SK-N-SH treated with all-trans-retinoic acid at 6 μM for 48 hours (cell line): Measurements from ENCODE around the gene RNF144B.

ENCODE experiments used
- ATAC-seq: fragments of 200-7000 bp; cut with Tn5 transposase; 3 replicates; pipeline ENCODE4 v1.9.1; 2020; ENCODE audit warnings: mild to moderate bottlenecking, moderate library complexity
- ARNTL ChIP-seq: fragments of 450-650 bp; formaldehyde crosslinking; IDR thresholded peaks from 2 replicates; pipeline ENCODE4 v1.5.0; 2020; ENCODE audit warnings: low read depth, mild to moderate bottlenecking, moderate library complexity, borderline replicate concordance
- CREB5 ChIP-seq: fragments of 250-450 bp; sonication (Bioruptor Pico); IDR thresholded peaks from 2 replicates; pipeline ENCODE4 v1.5.1; 2020; ENCODE audit warnings: low read depth, mild to moderate bottlenecking, moderate library complexity
- CSDC2 ChIP-seq: fragments of 250-450 bp; sonication (Bioruptor Pico); IDR thresholded peaks from 2 replicates; pipeline ENCODE4 v1.5.0; 2020; ENCODE audit warnings: mild to moderate bottlenecking, moderate library complexity
- CSRNP3 ChIP-seq: fragments of 250-450 bp; sonication (Bioruptor Pico); IDR thresholded peaks from 2 replicates; pipeline ENCODE4 v1.5.1; 2021; ENCODE audit warnings: mild to moderate bottlenecking, moderate library complexity
- GLIS3 ChIP-seq: fragments of 250-450 bp; sonication (Bioruptor Pico); IDR thresholded peaks from 2 replicates; pipeline ENCODE4 v1.5.0; 2020; ENCODE audit warnings: mild to moderate bottlenecking, moderate library complexity
- OSR1 ChIP-seq: fragments of 250-450 bp; sonication (Bioruptor Pico); IDR thresholded peaks from 2 replicates; pipeline ENCODE4 v1.8.0; 2022; ENCODE audit warnings: moderate library complexity, mild to moderate bottlenecking, inconsistent platforms
- PATZ1 ChIP-seq: fragments of 250-450 bp; sonication (Bioruptor Pico); IDR thresholded peaks from 2 replicates; pipeline ENCODE4 v1.8.0; 2020; ENCODE audit warnings: mild to moderate bottlenecking, moderate library complexity, borderline replicate concordance
- POU6F1 ChIP-seq: fragments of 250-450 bp; sonication (Bioruptor Pico); IDR thresholded peaks from 2 replicates; pipeline ENCODE4 v1.8.0; 2021; ENCODE audit warnings: low read depth, mild to moderate bottlenecking, moderate library complexity, borderline replicate concordance
- PPARA ChIP-seq: fragments of 250-450 bp; sonication (Bioruptor Pico); IDR thresholded peaks from 2 replicates; pipeline ENCODE4 v1.5.0; 2020; ENCODE audit warnings: mild to moderate bottlenecking, borderline replicate concordance
- RARB ChIP-seq: fragments of 250-450 bp; sonication (Bioruptor Pico); IDR thresholded peaks from 2 replicates; pipeline ENCODE4 v1.8.0; 2021; ENCODE audit warnings: mild to moderate bottlenecking, moderate library complexity
- TCF4 ChIP-seq: fragments of 250-450 bp; sonication (Bioruptor Pico); IDR thresholded peaks from 2 replicates; pipeline ENCODE4 v1.8.0; 2021; ENCODE audit warnings: mild to moderate bottlenecking, moderate library complexity, borderline replicate concordance
- TOX ChIP-seq: fragments of 250-450 bp; sonication (Bioruptor Pico); IDR thresholded peaks from 2 replicates; pipeline ENCODE4 v1.8.0; 2021; ENCODE audit warnings: mild to moderate bottlenecking, moderate library complexity, borderline replicate concordance
- TSHZ2 ChIP-seq: fragments of 250-450 bp; sonication (Bioruptor Pico); IDR thresholded peaks from 2 replicates; pipeline ENCODE4 v1.5.0; 2020; ENCODE audit warnings: mild to moderate bottlenecking, moderate library complexity
- ZC3H10 ChIP-seq: fragments of 250-450 bp; sonication (Bioruptor Pico); IDR thresholded peaks from 2 replicates; pipeline ENCODE4 v1.5.1; 2021; ENCODE audit warnings: mild to moderate bottlenecking, moderate library complexity
- ZFP30 ChIP-seq: fragments of 450-650 bp; formaldehyde crosslinking; IDR thresholded peaks from 2 replicates; pipeline ENCODE4 v1.5.0; 2022; ENCODE audit warnings: mild to moderate bottlenecking, moderate library complexity
- ZNF565 ChIP-seq: fragments of 450-650 bp; formaldehyde crosslinking; conservative IDR thresholded peaks from 2 replicates; pipeline ENCODE4 v1.5.0; 2020; ENCODE audit warnings: low read depth, mild to moderate bottlenecking, moderate library complexity
- ZNF70 ChIP-seq: fragments of 450-650 bp; formaldehyde crosslinking; IDR thresholded peaks from 2 replicates; pipeline ENCODE4 v1.5.0; 2020; ENCODE audit warnings: mild to moderate bottlenecking, moderate library complexity
- ZNF8 ChIP-seq: fragments of 450-650 bp; formaldehyde crosslinking; IDR thresholded peaks from 2 replicates; pipeline ENCODE4 v1.5.0; 2020; ENCODE audit warnings: mild to moderate bottlenecking, moderate library complexity

RNF144B gene

GRCh38 chr6:18489335-18489734 is 102.2 kb downstream of the RNF144B start (continued):
- TF ChIP-seq TSHZ2 (CRISPR knock-in tag) = no peak
- TF ChIP-seq RARB (CRISPR knock-in tag) = no peak
- TF ChIP-seq ZNF565 (CRISPR knock-in tag) = no peak
- TF ChIP-seq, all 23 proteins: peak for 0

- no peak for ATAC-seq
- no peak for TF ChIP-seq ZNF8 (CRISPR knock-in tag)
- TF ChIP-seq TSHZ2 (CRISPR knock-in tag) = no peak
- no peak for TF ChIP-seq ZFP30 (CRISPR knock-in tag)
- no peak for TF ChIP-seq POU6F1 (CRISPR knock-in tag)
- no peak for TF ChIP-seq ZC3H10 (CRISPR knock-in tag)
- no peak for TF ChIP-seq ZNF70 (CRISPR knock-in tag)
- TF ChIP-seq PPARA (CRISPR knock-in tag) = no peak
- no peak for TF ChIP-seq GLIS3 (CRISPR knock-in tag)
- no peak for TF ChIP-seq CREB5 (CRISPR knock-in tag)
- no peak for TF ChIP-seq PATZ1 (CRISPR knock-in tag)
- no peak for TF ChIP-seq CSDC2 (CRISPR knock-in tag)
- no peak for TF ChIP-seq ARNTL (CRISPR knock-in tag)
- no peak for TF ChIP-seq ZNF565 (CRISPR knock-in tag)
- no peak for TF ChIP-seq TOX (CRISPR knock-in tag)
- TF ChIP-seq TCF4 (CRISPR knock-in tag) = no peak
- TF ChIP-seq CSRNP3 (CRISPR knock-in tag) = no peak
- TF ChIP-seq OSR1 (CRISPR knock-in tag) = no peak
- no peak for TF ChIP-seq RARB (CRISPR knock-in tag)
These were observed 104.3 kb downstream of the RNF144B start for GRCh38 chr6:18491308-18492045.
